Prostate gland (tissue), 2 donors: Measurements from ENCODE around the gene GNAQ.

ENCODE experiments used
- CTCF ChIP-seq, 4 experiments: fragments of 200-600 bp in 2 of 4; fragments of 450-650 bp in 2 of 4; sonication (generic) in 2 of 4; IDR thresholded peaks; 1 replicate in 3 of 4; 2 replicates in 1 of 4; pipeline ENCODE4 v1.5.1; 2016 to 2019; ENCODE audit warnings: antibody characterized with exemption in 4 of 4, mild to moderate bottlenecking in 2 of 4, moderate library complexity in 2 of 4
- POLR2A ChIP-seq: fragments of 450-650 bp; IDR thresholded peaks from one replicate; pipeline ENCODE4 v1.6.1; 2016; ENCODE audit warnings: antibody characterized with exemption, mild to moderate bottlenecking

GRCh38 chr9:78009186-78009585 is 22.4 kb downstream of the GNAQ start:
- no peak for TF ChIP-seq CTCF (IDR thresholded peaks at IDR 0.05)
- no peak for TF ChIP-seq POLR2A
